D341Med (cell line): ENCODE data around the gene RBM47.
"Not testable (repeated sequence)": the region's sequence is repeated elsewhere in the genome, so short reads cannot be mapped to it uniquely, and the experiment has no call there.

Experiments
- DNase-seq: peaks from one replicate; pipeline ENCODE4 v3.0.0; 2012; ENCODE audit warnings: low spot score

RBM47 gene

GRCh38 chr4:40629401-40630334 lies at the start of gene RBM47:
Gene RBM47 (minus strand): TSS chr4:40629864. CDS start chr4:40438893, 190,971 bp downstream.
- no peak for DNase-seq

GRCh38 chr4:40678421-40678820 lies 48.8 kb upstream of the RBM47 start:
- DNase-seq: no peak

GRCh38 chr4:40675166-40675565 lies 45.5 kb upstream of the RBM47 start:
- no peak for DNase-seq

GRCh38 chr4:40672528-40673522 lies 43.2 kb upstream of the RBM47 start:
- no peak for DNase-seq

- DNase-seq: no peak
These were observed 39.8 kb upstream of the RBM47 start for GRCh38 chr4:40669504-40669903.

- DNase-seq: no peak
These were observed 36.2 kb upstream of the RBM47 start for GRCh38 chr4:40665842-40666241.

- DNase-seq: no peak
These were observed 33.4 kb upstream of the RBM47 start for GRCh38 chr4:40662962-40663604.

- no peak for DNase-seq
These were observed 32.1 kb upstream of the RBM47 start for GRCh38 chr4:40661803-40662202.

GRCh38 chr4:40656201-40656863 lies 26.7 kb upstream of the RBM47 start:
- no peak for DNase-seq

GRCh38 chr4:40651280-40651679 lies 21.6 kb upstream of the RBM47 start:
- DNase-seq: no peak

GRCh38 chr4:40649321-40649720 lies 19.7 kb upstream of the RBM47 start:
- no peak for DNase-seq

- no peak for DNase-seq
These were observed 19.1 kb upstream of the RBM47 start for GRCh38 chr4:40648742-40649281.

GRCh38 chr4:40648131-40648530 lies 18.5 kb upstream of the RBM47 start:
- no peak for DNase-seq

GRCh38 chr4:40645586-40645985 lies 15.9 kb upstream of the RBM47 start:
- no peak for DNase-seq

- DNase-seq: no peak
These were observed 2.4 kb upstream of the RBM47 start for GRCh38 chr4:40632080-40632479.

- DNase-seq: no peak
These were observed 814 bp upstream of the RBM47 start for GRCh38 chr4:40630335-40631021.

GRCh38 chr4:40628888-40629287 lies 776 bp downstream of the RBM47 start:
- DNase-seq: no peak

- not testable (repeated sequence) for DNase-seq
These were observed 1.3 kb downstream of the RBM47 start for GRCh38 chr4:40628407-40628806.

- DNase-seq: no peak
These were observed 2.1 kb downstream of the RBM47 start for GRCh38 chr4:40627540-40627939.

- DNase-seq: no peak
These were observed 3.3 kb downstream of the RBM47 start for GRCh38 chr4:40626183-40626990.
